GM12878 (cell line): ENCODE measurements around the gene TADA2A.

Source experiments
- CTCF ChIP-seq, 3 experiments: IDR thresholded peaks in 2 of 3; conservative IDR thresholded peaks in 1 of 3; 2 replicates each; pipeline ENCODE4 v1.5.1; 2011; ENCODE audit warnings: low read depth in 3 of 3, low read length in 3 of 3, mild to moderate bottlenecking in 3 of 3, control low read depth in 2 of 3, moderate library complexity in 2 of 3, inconsistent platforms in 1 of 3, mixed read lengths in 1 of 3; ENCODE audit not compliant: control insufficient read depth in 2 of 3, insufficient read depth in 1 of 3; ENCODE audit errors: extremely low read depth in 1 of 3
- IRF3 ChIP-seq: fragments of 450-650 bp; IDR thresholded peaks from 2 replicates; pipeline ENCODE4 v1.6.1; 2014; ENCODE audit warnings: mild to moderate bottlenecking
- RAD51 ChIP-seq: fragments of 450-650 bp; IDR thresholded peaks from 2 replicates; pipeline ENCODE4 v1.6.1; 2016; ENCODE audit warnings: moderate library complexity, mild to moderate bottlenecking, inconsistent platforms
- YY1 ChIP-seq: IDR thresholded peaks from 2 replicates; pipeline ENCODE4 v1.6.1; 2011; ENCODE audit warnings: low read depth, mild to moderate bottlenecking, low read length

- TF ChIP-seq CTCF (IDR thresholded peaks at IDR 0.05 in 2 of 3, conservative IDR thresholded peaks at IDR 0.05 in 1 of 3; ENCODE audit: control insufficient read depth in 2 of 3, extremely low read depth in 1 of 3, insufficient read depth in 1 of 3, low read depth in 3 of 3, low read length in 3 of 3) (no peak), RAD51 (no peak), IRF3 (no peak), YY1 (no peak)
These were observed 79.4 kb downstream of the TADA2A start for GRCh38 chr17:37485938-37486570.
